ENCODE results near the gene STAT6.

DNA sequence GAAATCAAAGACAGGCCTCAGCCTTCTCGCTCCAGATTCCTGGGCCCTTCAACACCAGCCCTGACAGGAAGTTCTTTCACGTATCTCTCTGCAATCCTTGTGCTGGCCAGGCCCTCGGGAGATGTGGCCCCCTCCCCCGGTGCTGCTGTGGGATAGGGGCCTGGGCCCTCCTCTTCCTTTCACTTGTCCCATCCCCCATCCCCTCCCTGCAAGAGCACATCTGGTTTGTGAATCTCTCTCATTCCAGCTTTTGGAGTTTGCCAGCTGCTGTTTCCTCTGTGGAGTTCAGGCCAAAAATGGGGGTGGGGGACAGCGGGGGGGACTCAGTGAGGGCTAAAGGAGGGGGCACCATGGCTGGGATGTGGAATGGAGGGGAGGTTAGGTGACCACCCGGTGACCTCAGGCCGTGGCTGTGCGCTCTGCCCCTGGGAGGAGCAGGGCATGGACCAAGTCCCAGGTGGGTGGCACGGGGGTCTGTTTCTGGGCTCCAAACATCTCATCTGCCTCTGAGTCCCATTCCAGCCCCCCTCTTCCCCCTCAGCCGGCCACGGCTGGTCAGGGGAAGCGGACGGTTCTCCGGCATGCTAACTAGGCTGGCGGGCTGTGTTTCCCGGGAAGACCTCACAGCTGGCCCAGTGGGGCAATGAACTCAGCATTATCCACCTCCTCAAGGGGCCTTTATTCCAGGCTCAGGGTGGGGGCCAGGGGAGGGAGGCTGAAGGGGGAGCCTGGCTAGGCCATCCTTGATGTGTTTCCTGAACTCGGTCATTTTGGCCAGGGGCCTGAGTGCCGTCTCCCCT, 24.6 kb upstream of the STAT6 start:
- TF ChIP-seq, protein P1, sequence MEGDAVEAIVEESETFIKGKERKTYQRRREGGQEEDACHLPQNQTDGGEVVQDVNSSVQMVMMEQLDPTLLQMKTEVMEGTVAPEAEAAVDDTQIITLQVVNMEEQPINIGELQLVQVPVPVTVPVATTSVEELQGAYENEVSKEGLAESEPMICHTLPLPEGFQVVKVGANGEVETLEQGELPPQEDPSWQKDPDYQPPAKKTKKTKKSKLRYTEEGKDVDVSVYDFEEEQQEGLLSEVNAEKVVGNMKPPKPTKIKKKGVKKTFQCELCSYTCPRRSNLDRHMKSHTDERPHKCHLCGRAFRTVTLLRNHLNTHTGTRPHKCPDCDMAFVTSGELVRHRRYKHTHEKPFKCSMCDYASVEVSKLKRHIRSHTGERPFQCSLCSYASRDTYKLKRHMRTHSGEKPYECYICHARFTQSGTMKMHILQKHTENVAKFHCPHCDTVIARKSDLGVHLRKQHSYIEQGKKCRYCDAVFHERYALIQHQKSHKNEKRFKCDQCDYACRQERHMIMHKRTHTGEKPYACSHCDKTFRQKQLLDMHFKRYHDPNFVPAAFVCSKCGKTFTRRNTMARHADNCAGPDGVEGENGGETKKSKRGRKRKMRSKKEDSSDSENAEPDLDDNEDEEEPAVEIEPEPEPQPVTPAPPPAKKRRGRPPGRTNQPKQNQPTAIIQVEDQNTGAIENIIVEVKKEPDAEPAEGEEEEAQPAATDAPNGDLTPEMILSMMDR (IDR thresholded peaks at IDR 0.05; ENCODE audit: insufficient read depth, low read depth, low read length) = no peak
- no peak for TF ChIP-seq EZH2 (IDR thresholded peaks at IDR 0.05; ENCODE audit: insufficient read depth, low read length)

Data from astrocyte (in vitro differentiated cells and primary cell).